SU-DHL-6 (cell line): Measurements from ENCODE around the gene NEUROD2.

Experiments
- CTCF ChIP-seq: fragments of 200-600 bp; sonication (generic); IDR thresholded peaks from one replicate; pipeline ENCODE4 v1.5.1; 2017; ENCODE audit warnings: antibody characterized with exemption, mild to moderate bottlenecking, low read length, moderate library complexity; ENCODE audit not compliant: insufficient read depth, poor library complexity, severe bottlenecking
- EZH2phosphoT487 ChIP-seq: fragments of 200-600 bp; sonication (generic), shearing (Covaris generic); conservative IDR thresholded peaks from 2 replicates; pipeline ENCODE4 v1.6.1; 2018; ENCODE audit warnings: mild to moderate bottlenecking, antibody characterized with exemption, low read length, moderate library complexity, mixed read lengths

DNA sequence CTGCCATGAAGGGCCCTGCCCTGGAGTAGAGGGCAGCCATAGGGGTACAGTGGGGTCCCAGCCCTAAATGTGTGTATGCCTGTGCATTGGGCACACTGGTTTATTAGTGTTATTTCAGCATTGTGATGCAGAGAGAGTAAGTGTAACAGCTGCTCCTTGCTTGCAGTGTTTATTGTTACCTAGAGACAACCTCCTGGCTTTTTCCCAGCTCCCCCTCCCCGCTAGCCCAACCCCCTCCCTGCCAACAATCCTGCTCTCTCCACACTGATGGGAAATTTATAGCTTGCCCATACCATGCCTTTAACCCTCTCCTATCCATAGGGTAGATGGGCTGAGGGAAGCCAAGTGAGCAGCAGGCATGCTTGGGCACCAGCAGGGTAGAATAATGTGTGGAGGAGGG, 51.3 kb downstream of the NEUROD2 start:
- TF ChIP-seq CTCF (no peak), EZH2phosphoT487 (no peak)
